Measurements from ENCODE around the gene SNRPN. TPM values are rescaled to one million over a fixed set of nuclear protein-coding genes. Genes with fewer than 3 reads are reported as not detected.

The SNRPN gene

GRCh38 chr15:25019434-25019833 is 64.6 kb downstream of the SNRPN start:
- WGBS, 2 donors (ENCODE audit: extremely low coverage in 2 of 2, insufficient read length in 2 of 2, insufficient replicate concordance in 1 of 2) = no CpG with 5 or more reads among the region's 1 CpG
- Histone ChIP-seq H3K9ac (ENCODE audit: low read depth, low read length, poor library complexity) (no peak overlapping the region), H2BK15ac (ENCODE audit: low read length) (no peak overlapping the region), H3K18ac (ENCODE audit: low read length) (no peak overlapping the region), H3K9me3 (replicated peaks in 1 of 2; ENCODE audit: control insufficient read depth in 2 of 2, insufficient read depth in 1 of 2, low read depth in 1 of 2, low read length in 2 of 2) (peaks cover 0 to 11% of the 10 kb centered on the region in 2 donors), H3K4me1 (ENCODE audit: control insufficient read depth in 2 of 2, insufficient read depth in 1 of 2, low read depth in 1 of 2, low read length in 2 of 2) (no peaks in the 10 kb centered on the region), H3K36me3 (replicated peaks in 1 of 2; ENCODE audit: control insufficient read depth in 2 of 2, insufficient read depth in 2 of 2, low read length in 2 of 2) (peaks cover under 1 to 70% of the 10 kb centered on the region in 2 donors), H3K79me1 (ENCODE audit: low read depth, low read length) (no peaks in the 10 kb centered on the region), H3K27me3 (ENCODE audit: control insufficient read depth in 3 of 3, insufficient read depth in 3 of 3, low read depth in 1 of 3, low read length in 3 of 3) (no peaks in the 10 kb centered on the region), H3K23ac (ENCODE audit: low read depth, low read length, poor library complexity) (no peak overlapping the region), H2AFZ (ENCODE audit: low read length) (no peak overlapping the region), H3K27ac (replicated peaks; ENCODE audit: low read length) (no peak overlapping the region), H2BK120ac (ENCODE audit: low read depth, low read length) (no peak overlapping the region), H3K4me3 (ENCODE audit: low read length in 2 of 2) (no peak overlapping the region), H4K91ac (ENCODE audit: low read depth, low read length, poor library complexity) (no peak overlapping the region), H3K4ac (ENCODE audit: low read length) (no peak overlapping the region), H2BK5ac (ENCODE audit: low read length) (no peak overlapping the region), H3K14ac (ENCODE audit: low read length) (no peak overlapping the region), H4K8ac (ENCODE audit: low read depth, low read length) (no peak overlapping the region), H2AK5ac (ENCODE audit: low read depth, low read length) (no peak overlapping the region), H3K4me2 (ENCODE audit: insufficient read depth, low read length, poor library complexity, severe bottlenecking) (no peak overlapping the region), H2BK12ac (ENCODE audit: low read length) (no peak overlapping the region)
- DNase-seq (ENCODE audit: low spot score) = no peak

- H3K79me1 ChIP-seq (ENCODE audit: low read depth, low read length) = no peaks in the 10 kb centered on the region
- H3K4me3 ChIP-seq (ENCODE audit: low read length in 2 of 2) = no peak overlapping the region
- no peaks in the 10 kb centered on the region for H3K27me3 ChIP-seq (ENCODE audit: control insufficient read depth in 3 of 3, insufficient read depth in 3 of 3, low read depth in 1 of 3, low read length in 3 of 3)
- no peak overlapping the region for H3K9ac ChIP-seq (ENCODE audit: low read depth, low read length, poor library complexity)
- H3K23ac ChIP-seq (ENCODE audit: low read depth, low read length, poor library complexity) = no peak overlapping the region
- no peak overlapping the region for H4K8ac ChIP-seq (ENCODE audit: low read depth, low read length)
- no peak overlapping the region for H3K4me2 ChIP-seq (ENCODE audit: insufficient read depth, low read length, poor library complexity, severe bottlenecking)
- no peak overlapping the region for H2BK5ac ChIP-seq (ENCODE audit: low read length)
- no peak overlapping the region for H2AFZ ChIP-seq (ENCODE audit: low read length)
- peaks cover 0 to 18% of the 10 kb centered on the region in 2 donors for H3K9me3 ChIP-seq (replicated peaks in 1 of 2; ENCODE audit: control insufficient read depth in 2 of 2, insufficient read depth in 1 of 2, low read depth in 1 of 2, low read length in 2 of 2)
- DNase-seq (ENCODE audit: low spot score) = no peak
- no peak overlapping the region for H3K18ac ChIP-seq (ENCODE audit: low read length)
- H3K4ac ChIP-seq (ENCODE audit: low read length) = no peak overlapping the region
- no peak overlapping the region for H4K91ac ChIP-seq (ENCODE audit: low read depth, low read length, poor library complexity)
- peaks cover 2 to 94% of the 10 kb centered on the region in 2 donors for H3K36me3 ChIP-seq (replicated peaks in 1 of 2; ENCODE audit: control insufficient read depth in 2 of 2, insufficient read depth in 2 of 2, low read length in 2 of 2)
- no peak overlapping the region for H2BK15ac ChIP-seq (ENCODE audit: low read length)
- H2AK5ac ChIP-seq (ENCODE audit: low read depth, low read length) = no peak overlapping the region
- H3K27ac ChIP-seq (replicated peaks; ENCODE audit: low read length) = no peak overlapping the region
- H3K4me1 ChIP-seq (ENCODE audit: control insufficient read depth in 2 of 2, insufficient read depth in 1 of 2, low read depth in 1 of 2, low read length in 2 of 2) = no peaks in the 10 kb centered on the region
- no CpG with 5 or more reads among the region's 2 CpGs for WGBS, 2 donors (ENCODE audit: extremely low coverage in 2 of 2, insufficient read length in 2 of 2, insufficient replicate concordance in 1 of 2)
- no peak overlapping the region for H3K14ac ChIP-seq (ENCODE audit: low read length)
- H2BK120ac ChIP-seq (ENCODE audit: low read depth, low read length) = no peak overlapping the region
- no peak overlapping the region for H2BK12ac ChIP-seq (ENCODE audit: low read length)
Observed at GRCh38 chr15:25022233-25022632, 67.4 kb downstream of the SNRPN start.

Small RNAs within 50 kb of the gene (small RNA-seq; reads per million reads assigned to genes)
- gene AC090602.1 (ENCODE audit: insufficient read depth) (not detected), gene AC124312.4 (ENCODE audit: insufficient read depth) (1.6 reads per million), gene AC124312.5 (ENCODE audit: insufficient read depth) (not detected)

All from neuronal stem cell (in vitro differentiated cells).